Bladder microvascular endothelial cell (primary cell): Measurements from ENCODE around the gene PIAS1. TPM values are rescaled to one million over a fixed set of nuclear protein-coding genes. Genes with fewer than 3 reads are reported as not detected.

Experiments used
- total RNA-seq: library from RNA; depleted of rRNA; stranded (reverse); fragments of >200 nt; gene quantifications from 2 replicates; pipeline ENCODE4 v1.2.3, GENCODE V29; 2014

PIAS1 gene
- 5.5 and 17.9 TPM in 2 replicates for total RNA-seq

DNA sequence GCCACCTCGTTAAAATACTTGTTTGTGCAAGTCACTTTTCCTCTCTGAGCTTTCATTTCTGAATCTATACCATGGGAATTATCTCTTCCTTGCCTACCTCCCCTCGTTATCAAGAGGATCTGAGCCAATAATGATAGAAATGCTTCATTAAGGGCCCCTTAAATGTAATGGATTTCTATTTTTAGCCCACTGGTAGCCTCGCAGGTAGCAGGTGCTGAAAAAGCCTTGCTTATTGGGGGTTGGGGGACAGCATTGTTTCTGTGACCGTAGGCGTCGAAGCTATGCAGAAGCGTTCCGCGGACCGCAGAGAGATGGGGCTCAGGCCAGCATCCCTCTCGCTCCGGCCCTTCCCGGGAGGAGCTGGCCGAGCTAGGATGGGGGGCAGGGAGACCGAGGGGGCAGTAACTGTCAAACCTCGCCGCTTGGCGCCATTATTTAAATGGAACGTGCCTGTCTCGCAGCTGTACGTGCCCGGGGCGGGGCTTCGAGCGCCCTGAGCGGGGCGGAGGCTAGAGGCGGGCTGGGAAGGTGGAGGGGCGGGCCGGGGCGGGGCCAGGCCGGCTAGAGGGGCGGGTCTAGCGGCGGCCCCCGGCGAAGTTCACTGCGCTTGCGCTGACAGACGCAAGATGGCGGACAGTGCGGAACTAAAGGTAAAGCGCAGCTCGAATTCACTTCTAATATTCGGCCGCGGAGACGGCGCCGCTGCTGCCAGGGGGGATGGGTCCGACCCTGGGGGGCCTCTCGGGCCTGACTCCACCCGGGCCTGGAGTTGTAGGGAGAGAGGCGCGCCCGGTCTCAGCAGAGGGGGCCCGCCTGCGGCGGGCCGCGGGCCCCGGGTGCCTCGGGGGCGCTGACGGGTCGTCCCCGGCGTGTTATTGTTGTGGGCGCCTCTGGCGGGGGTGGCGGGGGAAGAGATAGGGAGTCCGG is at the start of gene PIAS1:
Gene PIAS1, plus strand, starts transcription at position 615 of the 927 bp plus-strand sequence. Its CDS starts 12 bp downstream, at position 627.

DNA sequence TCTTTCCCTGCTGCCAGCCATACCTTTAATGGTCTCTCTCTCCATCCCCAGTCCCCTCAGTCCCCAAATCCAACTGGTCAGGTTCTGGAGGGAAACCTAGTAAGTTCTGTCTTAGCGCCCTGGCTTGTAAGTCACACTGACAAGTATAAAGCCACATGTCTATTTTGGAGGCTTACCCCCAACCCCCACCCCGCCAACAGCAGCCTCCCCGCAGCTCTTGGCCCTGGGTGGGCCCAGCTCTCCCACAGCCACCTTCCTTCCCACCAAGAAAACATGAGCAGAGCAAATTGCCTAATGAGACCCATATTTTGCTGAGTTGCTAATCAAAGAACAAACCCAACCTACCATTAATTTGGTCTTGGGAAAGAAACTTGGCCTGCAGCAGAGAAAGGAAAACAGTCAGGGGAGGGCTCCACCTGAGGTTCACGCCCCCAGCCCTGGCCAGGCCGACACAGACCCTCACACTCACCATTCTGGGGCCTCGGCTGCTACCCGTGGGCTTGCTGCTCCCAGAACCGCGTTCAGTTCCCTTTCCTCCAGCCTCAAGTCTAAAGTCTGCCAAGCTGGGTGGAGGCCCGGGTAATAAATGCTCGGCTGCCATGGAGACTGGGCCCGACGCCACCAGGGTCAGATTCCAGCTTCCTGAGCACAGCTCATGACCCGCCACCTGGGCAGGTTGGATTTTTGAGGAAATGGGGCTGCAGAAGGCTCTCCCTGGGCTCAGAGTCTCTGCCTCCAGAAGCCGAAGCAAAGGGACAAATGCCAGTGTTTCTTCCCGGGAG is 150.9 kb downstream of the PIAS1 start, which contains the start of gene CALML4:
Gene CALML4, minus strand, starts transcription at position 557 of the 782 bp plus-strand sequence. Its CDS starts 85 bp downstream, at position 472.

DNA sequence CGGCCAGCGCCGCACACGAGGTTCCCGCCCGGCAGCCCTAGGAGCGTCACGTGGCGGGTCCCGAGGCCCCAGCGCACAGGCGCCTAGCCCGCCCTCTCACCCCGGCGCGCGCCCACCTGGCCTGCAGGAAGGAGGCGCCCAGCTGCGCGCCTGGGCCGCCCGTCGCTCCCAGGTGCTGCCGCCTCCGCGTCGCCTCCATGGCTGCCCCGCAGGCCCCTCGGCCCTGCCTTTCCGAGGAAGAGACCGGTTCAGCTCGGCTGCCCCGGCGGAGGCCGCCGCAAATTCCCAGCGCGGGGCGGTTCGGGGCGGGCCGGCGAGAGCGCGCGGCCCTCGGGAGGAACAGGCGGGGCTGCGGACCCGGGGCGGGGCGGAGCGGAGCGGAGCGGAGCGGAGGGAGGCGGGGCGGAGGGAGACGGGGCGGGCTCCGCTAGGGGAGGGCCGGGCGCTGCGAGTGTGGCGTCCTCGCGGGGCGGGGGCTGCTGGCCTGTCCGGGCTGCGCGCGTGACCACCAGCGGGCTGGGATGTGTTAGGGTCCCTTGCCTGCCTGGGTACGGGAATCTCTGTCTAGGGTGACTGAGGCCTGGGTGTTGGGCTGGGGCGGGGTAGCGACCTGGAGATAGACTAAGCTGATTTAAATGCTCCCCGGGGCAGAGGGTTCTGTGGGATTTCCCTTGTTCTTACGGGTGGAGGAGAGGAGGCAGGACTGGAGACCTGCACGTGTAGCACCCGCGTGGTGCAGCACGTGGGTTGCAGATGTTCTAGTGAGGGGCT is 175.5 kb downstream of the PIAS1 start, which contains the start of gene CLN6:
Gene CLN6, minus strand, starts transcription at position 343 of the 771 bp plus-strand sequence. Its CDS starts 144 bp downstream, at position 199.

Other genes starting within 250 kb of the PIAS1 start
- under 0.01 TPM in 1 of 2 replicates, not detected in the other for gene SKOR1, start 228.8 kb upstream of the PIAS1 start, total RNA-seq
- not detected in 2 replicates for gene RNU6-1, start 214.3 kb upstream of the PIAS1 start, total RNA-seq
- 4.4 and 5.1 TPM in 2 replicates for gene CALML4, start 151.0 kb downstream of the PIAS1 start, total RNA-seq
- 8.3 and 16.0 TPM in 2 replicates for gene CLN6, start 175.4 kb downstream of the PIAS1 start, total RNA-seq
- gene FEM1B, start 223.4 kb downstream of the PIAS1 start, total RNA-seq = 27.7 and 57.2 TPM in 2 replicates